ENCODE data around the gene FTO.

DNA sequence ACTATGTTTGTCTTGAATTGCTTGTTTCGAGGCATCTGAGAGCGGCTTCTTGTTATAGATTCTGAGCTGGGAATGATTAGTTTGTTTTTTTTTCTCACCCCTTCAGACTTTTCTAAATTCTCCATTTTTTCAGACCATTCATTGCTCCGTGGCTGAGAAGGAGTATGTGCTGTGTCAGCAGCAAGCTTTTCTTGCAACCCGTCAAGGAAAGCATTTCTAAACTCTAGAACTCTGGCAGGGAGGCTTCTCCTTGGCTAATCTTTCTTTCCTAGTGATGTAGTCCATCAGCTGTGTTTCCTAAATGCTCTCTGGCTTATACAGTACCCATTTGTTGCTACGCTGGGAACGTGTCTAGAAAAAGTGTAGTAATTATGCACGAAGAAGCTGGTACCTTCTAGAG lies 133.5 kb downstream of the FTO start:
- TF ChIP-seq CTCF (conservative IDR thresholded peaks at IDR 0.05 in 1 of 2, IDR thresholded peaks at IDR 0.05 in 1 of 2; ENCODE audit: extremely low read depth in 1 of 2, insufficient read depth in 1 of 2, low read depth in 1 of 2, low read length in 2 of 2) (no peak), EZH2 (IDR thresholded peaks at IDR 0.05; ENCODE audit: borderline replicate concordance, low read length) (no peak)

All from mammary epithelial cell (primary cell).